Memory B cell (primary cell): Measurements from ENCODE around the gene OXLD1.
"Not testable (repeated sequence)": the region's sequence is repeated elsewhere in the genome, so short reads cannot be mapped to it uniquely, and the experiment has no call there.

Source experiments
- ATAC-seq: fragments of 150-1000 bp; cut with Tn5 transposase; 2 replicates; pipeline ENCODE4 v1.10.0; 2021; ENCODE audit warnings: low read depth, mild to moderate bottlenecking, moderate library complexity
- DNase-seq, 2 donors: peaks; one replicate each; pipeline ENCODE4 v3.0.0; 2022; ENCODE audit warnings: low spot score in 2 of 2
- H3K27ac Mint-ChIP-seq: one replicate; pipeline ENCODE4 v1.8.0; 2022; ENCODE audit warnings: mild to moderate bottlenecking, moderate library complexity, mixed read lengths
- H3K27me3 Mint-ChIP-seq: one replicate; pipeline ENCODE4 v1.8.0; 2022; ENCODE audit warnings: mixed read lengths
- H3K36me3 Mint-ChIP-seq: one replicate; pipeline ENCODE4 v1.8.0; 2022; ENCODE audit warnings: mild to moderate bottlenecking, mixed read lengths
- H3K4me1 Mint-ChIP-seq: one replicate; pipeline ENCODE4 v1.8.0; 2022; ENCODE audit warnings: mixed read lengths
- H3K4me3 Mint-ChIP-seq: one replicate; pipeline ENCODE4 v1.8.0; 2022; ENCODE audit warnings: mild to moderate bottlenecking, moderate library complexity, mixed read lengths
- H3K9me3 Mint-ChIP-seq: one replicate; pipeline ENCODE4 v1.8.0; 2022; ENCODE audit warnings: mixed read lengths

OXLD1 gene

GRCh38 chr17:81682565-81683207 is 16.3 kb upstream of the OXLD1 start:
- ATAC-seq (no peak), DNase-seq (no peak)
- Mint-ChIP-seq H3K9me3 (no peaks in the 10 kb centered on the region), H3K27ac (peak overlapping the region; percentile 56), H3K36me3 (peaks cover 12% of the 10 kb centered on the region), H3K4me1 (peaks cover 22% of the 10 kb centered on the region), H3K27me3 (no peaks in the 10 kb centered on the region), H3K4me3 (peak overlapping the region; percentile 94)

- Mint-ChIP-seq H3K9me3 (no peaks in the 10 kb centered on the region), H3K27ac (no peak overlapping the region), H3K4me3 (peak overlapping the region; percentile 27), H3K27me3 (no peaks in the 10 kb centered on the region), H3K36me3 (peaks cover 3% of the 10 kb centered on the region), H3K4me1 (peaks cover 19% of the 10 kb centered on the region)
- DNase-seq (no peak), ATAC-seq (no peak)
Observed at GRCh38 chr17:81681672-81682071, 15.3 kb upstream of the OXLD1 start.

GRCh38 chr17:81680150-81680549 is 13.7 kb upstream of the OXLD1 start:
- H3K36me3 Mint-ChIP-seq: no peaks in the 10 kb centered on the region
- DNase-seq (no peak), ATAC-seq (no peak)
- H3K4me3 Mint-ChIP-seq: no peak overlapping the region
- H3K9me3 Mint-ChIP-seq: no peaks in the 10 kb centered on the region
- H3K27me3 Mint-ChIP-seq: no peaks in the 10 kb centered on the region
- no peak overlapping the region for H3K27ac Mint-ChIP-seq
- H3K4me1 Mint-ChIP-seq: peaks cover 16% of the 10 kb centered on the region

- Mint-ChIP-seq H3K27me3 (no peaks in the 10 kb centered on the region), H3K4me3 (no peak overlapping the region), H3K27ac (no peak overlapping the region), H3K4me1 (peaks cover 6% of the 10 kb centered on the region), H3K36me3 (peaks cover 7% of the 10 kb centered on the region), H3K9me3 (no peaks in the 10 kb centered on the region)
- DNase-seq (no peak), ATAC-seq (no peak)
Observed at GRCh38 chr17:81676906-81677305, 10.5 kb upstream of the OXLD1 start.

- not testable (repeated sequence) for H3K27ac Mint-ChIP-seq, H3K36me3 Mint-ChIP-seq
- peak; percentile 20 to 30 for DNase-seq
Observed at GRCh38 chr17:81675515-81676221, 9.3 kb upstream of the OXLD1 start.

GRCh38 chr17:81673561-81674258 is 7.3 kb upstream of the OXLD1 start:
- H3K36me3 Mint-ChIP-seq: peaks cover 14% of the 10 kb centered on the region
- peaks cover 6% of the 10 kb centered on the region for H3K4me1 Mint-ChIP-seq
- DNase-seq: no peak
- no peak overlapping the region for H3K27ac Mint-ChIP-seq
- ATAC-seq: no peak
- H3K9me3 Mint-ChIP-seq: no peaks in the 10 kb centered on the region
- H3K27me3 Mint-ChIP-seq: no peaks in the 10 kb centered on the region
- no peak overlapping the region for H3K4me3 Mint-ChIP-seq

More at GRCh38 chr17:81675515-81676221, 9.3 kb upstream of the OXLD1 start:
- ATAC-seq, H3K4me1 Mint-ChIP-seq, H3K4me3 Mint-ChIP-seq, H3K9me3 Mint-ChIP-seq, H3K27me3 Mint-ChIP-seq: not testable (repeated sequence)

GRCh38 chr17:81672954-81673353 is 6.5 kb upstream of the OXLD1 start:
- Mint-ChIP-seq H3K36me3 (peaks cover 14% of the 10 kb centered on the region), H3K9me3 (no peaks in the 10 kb centered on the region), H3K4me3 (no peak overlapping the region), H3K27ac (no peak overlapping the region), H3K27me3 (no peaks in the 10 kb centered on the region), H3K4me1 (peaks cover 11% of the 10 kb centered on the region)
- DNase-seq (no peak), ATAC-seq (no peak)

- Mint-ChIP-seq H3K27ac (no peak overlapping the region), H3K4me1 (peaks cover 15% of the 10 kb centered on the region), H3K27me3 (no peaks in the 10 kb centered on the region), H3K9me3 (no peaks in the 10 kb centered on the region), H3K4me3 (no peak overlapping the region), H3K36me3 (peaks cover 14% of the 10 kb centered on the region)
- DNase-seq (no peak), ATAC-seq (no peak)
Observed at GRCh38 chr17:81672504-81672903, 6.1 kb upstream of the OXLD1 start.

GRCh38 chr17:81667754-81668153 is 1.3 kb upstream of the OXLD1 start:
- ATAC-seq: no peak
- peak overlapping the region; percentile 73 for H3K27ac Mint-ChIP-seq
- no peaks in the 10 kb centered on the region for H3K9me3 Mint-ChIP-seq
- H3K4me3 Mint-ChIP-seq: peak overlapping the region; percentile 93
- no peaks in the 10 kb centered on the region for H3K27me3 Mint-ChIP-seq
- DNase-seq: no peak
- peaks cover 11% of the 10 kb centered on the region for H3K36me3 Mint-ChIP-seq
- peaks cover 17% of the 10 kb centered on the region for H3K4me1 Mint-ChIP-seq

GRCh38 chr17:81666092-81666341 is 388 bp downstream of the OXLD1 start:
- Mint-ChIP-seq H3K4me3 (peak overlapping the region; percentile 93), H3K27me3 (no peaks in the 10 kb centered on the region), H3K27ac (peak overlapping the region; percentile 93), H3K4me1 (peaks cover 17% of the 10 kb centered on the region), H3K9me3 (no peaks in the 10 kb centered on the region), H3K36me3 (peaks cover 5% of the 10 kb centered on the region)
- ATAC-seq (no peak), DNase-seq (peak in 1 of 2 donors; percentile 21)

- Mint-ChIP-seq H3K27ac (peak overlapping the region; percentile 93), H3K9me3 (no peaks in the 10 kb centered on the region), H3K36me3 (peaks cover 5% of the 10 kb centered on the region), H3K27me3 (no peaks in the 10 kb centered on the region), H3K4me3 (peak overlapping the region; percentile 93), H3K4me1 (peaks cover 17% of the 10 kb centered on the region)
- ATAC-seq: peak; percentile 28
- DNase-seq: no peak
Observed at GRCh38 chr17:81665205-81666091, 957 bp downstream of the OXLD1 start.

- Mint-ChIP-seq H3K36me3 (no peaks in the 10 kb centered on the region), H3K4me3 (no peak overlapping the region), H3K9me3 (no peaks in the 10 kb centered on the region), H3K4me1 (peaks cover 17% of the 10 kb centered on the region), H3K27ac (no peak overlapping the region), H3K27me3 (no peaks in the 10 kb centered on the region)
- ATAC-seq: no peak
- DNase-seq: no peak
Observed at GRCh38 chr17:81664051-81664470, 2.3 kb downstream of the OXLD1 start.

GRCh38 chr17:81662002-81662401 is 4.4 kb downstream of the OXLD1 start:
- no peaks in the 10 kb centered on the region for H3K36me3 Mint-ChIP-seq
- peaks cover 7% of the 10 kb centered on the region for H3K4me1 Mint-ChIP-seq
- no peak for ATAC-seq
- H3K4me3 Mint-ChIP-seq: no peak overlapping the region
- H3K9me3 Mint-ChIP-seq: no peaks in the 10 kb centered on the region
- no peaks in the 10 kb centered on the region for H3K27me3 Mint-ChIP-seq
- H3K27ac Mint-ChIP-seq: no peak overlapping the region
- no peak for DNase-seq

GRCh38 chr17:81660441-81660840 is 6.0 kb downstream of the OXLD1 start:
- no peak overlapping the region for H3K4me3 Mint-ChIP-seq

More at GRCh38 chr17:81660441-81660840, 6.0 kb downstream of the OXLD1 start:
- Mint-ChIP-seq H3K27ac (no peak overlapping the region), H3K4me1 (no peaks in the 10 kb centered on the region), H3K36me3 (no peaks in the 10 kb centered on the region), H3K27me3 (no peaks in the 10 kb centered on the region), H3K9me3 (no peaks in the 10 kb centered on the region)
- no peak for DNase-seq
- ATAC-seq: no peak
